Activated CD4-positive, alpha-beta T cell treated with anti-CD3 and anti-CD28 coated beads for 48 hours (primary cell): Measurements from ENCODE around the gene CMSS1.

Source experiments
- DNase-seq: peaks from one replicate; pipeline ENCODE4 v3.0.0-alpha.2; 2020

CMSS1 gene

DNA sequence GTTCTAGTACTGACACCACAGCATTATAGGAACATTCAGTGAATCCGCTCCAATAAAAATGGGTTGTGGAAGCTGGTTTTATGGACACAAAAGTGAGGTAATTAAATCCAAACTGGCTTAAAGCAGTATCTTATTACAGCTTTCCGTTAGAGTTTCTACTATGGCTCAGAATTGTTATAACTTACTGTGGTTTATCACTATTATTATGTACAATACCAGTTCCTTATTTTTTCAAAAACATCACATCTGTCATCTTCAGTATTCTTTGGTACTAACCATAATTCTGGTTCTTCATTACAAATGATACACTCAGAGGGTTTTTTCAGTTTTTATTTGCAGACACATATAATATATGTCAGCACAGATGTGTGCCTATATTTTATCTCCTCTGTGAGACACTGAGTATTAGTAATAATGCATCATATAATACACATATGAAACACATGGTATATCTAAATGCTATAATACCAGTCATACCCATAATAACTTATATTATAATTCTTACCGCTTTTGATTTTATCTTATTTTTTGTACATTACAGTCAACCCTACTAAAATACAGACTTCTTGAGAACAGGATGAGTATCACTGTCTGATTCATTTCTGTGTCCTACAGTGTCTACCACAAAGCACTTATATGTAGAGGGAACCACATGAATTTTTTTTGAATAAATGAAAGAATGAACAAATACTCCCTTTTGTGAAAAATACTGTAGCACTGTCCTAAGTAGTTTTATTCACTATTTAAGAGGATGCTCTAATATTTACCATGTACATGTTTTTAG, 39.0 kb downstream of the CMSS1 start:
- DNase-seq, result no peak

DNA sequence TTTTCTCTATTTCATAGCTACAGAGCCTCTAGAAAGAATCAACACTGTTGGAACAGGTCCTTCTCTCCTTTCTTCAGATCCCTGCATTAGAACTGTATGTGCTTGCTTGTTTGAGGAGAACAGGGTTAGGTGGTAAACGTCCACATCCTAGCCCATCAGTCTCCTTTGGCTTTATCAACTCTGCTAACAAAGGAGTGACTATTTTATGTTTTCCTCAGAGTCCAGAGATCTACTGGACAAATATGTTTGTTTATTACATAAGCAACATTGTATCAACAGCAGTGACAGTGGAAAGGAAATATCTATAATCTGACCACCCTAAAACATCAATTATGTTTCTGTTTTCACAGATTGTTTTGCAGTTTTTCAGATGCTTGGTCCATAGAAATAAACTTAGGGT, 39.6 kb downstream of the CMSS1 start:
- DNase-seq, result no peak

DNA sequence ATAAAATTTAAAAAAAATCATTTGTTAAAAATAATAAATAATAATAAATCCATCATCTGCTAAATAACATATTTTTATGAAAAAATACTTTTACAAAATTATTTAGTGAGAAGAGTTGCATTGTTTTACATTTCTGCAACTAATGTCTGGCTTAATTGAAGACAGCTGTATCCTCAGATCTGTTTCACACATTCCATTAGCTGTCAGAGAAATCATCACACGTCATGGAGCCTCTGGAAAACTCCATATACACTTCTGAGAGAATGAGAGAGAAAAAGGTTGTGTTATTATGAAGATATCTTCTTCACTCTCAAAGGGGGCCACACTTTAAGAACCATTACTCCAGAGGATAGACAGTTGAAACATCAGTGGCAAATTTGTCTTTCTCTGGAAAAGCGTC, 40.8 kb downstream of the CMSS1 start:
- no peak for DNase-seq

DNA sequence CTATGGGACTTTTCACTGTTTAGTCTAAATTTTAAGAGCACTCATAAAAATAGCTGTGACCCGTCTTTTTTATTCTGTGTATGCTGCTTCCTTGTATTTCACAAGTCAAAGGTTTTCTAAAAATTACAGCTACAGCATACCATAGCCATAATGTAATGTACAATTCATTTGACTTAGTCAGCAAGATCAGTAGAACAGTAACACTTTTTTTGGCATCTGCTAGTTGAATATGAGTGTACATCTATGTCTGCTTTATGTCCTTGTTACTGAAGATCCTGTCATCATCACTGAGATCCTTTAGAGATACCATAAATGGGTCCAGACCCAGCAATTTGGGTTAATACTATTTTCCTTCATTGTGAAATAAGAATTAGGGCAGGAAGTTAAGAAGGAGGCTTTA, 42.2 kb downstream of the CMSS1 start:
- no peak for DNase-seq

DNA sequence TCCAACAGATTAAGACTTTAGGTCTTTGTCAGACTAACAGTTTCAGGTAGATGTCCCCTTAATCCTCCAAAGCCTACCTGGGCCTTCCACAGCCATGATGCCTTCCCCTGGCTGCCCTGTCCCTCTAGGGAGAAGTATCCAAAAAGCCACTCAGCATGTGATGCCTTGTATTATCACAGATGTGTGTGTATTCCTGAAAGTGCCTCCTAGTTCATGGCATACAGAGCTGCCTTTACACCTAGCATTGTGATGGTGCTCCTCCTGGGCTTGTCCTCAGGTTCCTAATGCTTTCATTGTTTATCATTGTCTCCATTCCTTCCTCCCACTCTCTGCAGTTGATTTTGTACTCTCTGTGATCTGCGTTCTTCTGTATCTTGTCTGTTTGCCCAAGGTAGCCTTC, 43.6 kb downstream of the CMSS1 start:
- no peak for DNase-seq

DNA sequence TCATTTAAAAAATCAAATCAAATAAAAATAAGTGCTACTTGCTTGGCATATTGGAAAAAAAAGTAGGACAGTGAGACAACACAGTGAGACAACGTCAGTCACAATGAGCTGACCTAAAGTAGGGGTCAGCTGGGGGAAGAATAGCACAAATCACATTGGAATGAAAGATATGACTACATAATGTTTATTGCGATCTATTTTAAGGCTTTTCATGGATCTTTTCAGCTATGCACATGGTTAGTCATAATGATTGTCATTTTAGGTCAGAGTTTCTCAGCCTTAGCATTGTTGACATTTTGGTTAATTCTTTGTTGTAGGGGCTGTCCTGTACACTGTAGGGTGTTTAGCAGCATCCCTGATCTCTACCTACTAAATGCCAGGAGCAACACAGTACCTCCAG, 44.5 kb downstream of the CMSS1 start:
- DNase-seq, result no peak

DNA sequence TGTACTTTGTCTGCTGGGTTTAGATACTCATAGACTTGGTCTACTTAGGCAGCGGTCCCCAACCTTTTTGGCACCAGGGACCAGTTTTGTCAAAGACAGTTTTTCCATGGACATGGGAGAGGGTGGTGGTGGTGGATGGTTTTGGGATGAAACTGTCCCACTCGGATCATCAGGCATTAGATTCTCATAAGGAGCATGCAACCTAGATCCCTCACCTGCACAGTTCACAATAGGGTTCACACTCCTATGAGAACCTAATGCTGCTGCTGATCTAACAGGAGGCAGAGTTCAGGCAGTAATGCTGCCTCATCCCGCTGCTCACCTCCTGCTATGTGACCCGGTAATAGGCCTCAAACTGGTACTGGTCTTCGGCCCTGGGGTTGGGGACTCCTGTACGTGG, 45.3 kb downstream of the CMSS1 start:
- no peak for DNase-seq

DNA sequence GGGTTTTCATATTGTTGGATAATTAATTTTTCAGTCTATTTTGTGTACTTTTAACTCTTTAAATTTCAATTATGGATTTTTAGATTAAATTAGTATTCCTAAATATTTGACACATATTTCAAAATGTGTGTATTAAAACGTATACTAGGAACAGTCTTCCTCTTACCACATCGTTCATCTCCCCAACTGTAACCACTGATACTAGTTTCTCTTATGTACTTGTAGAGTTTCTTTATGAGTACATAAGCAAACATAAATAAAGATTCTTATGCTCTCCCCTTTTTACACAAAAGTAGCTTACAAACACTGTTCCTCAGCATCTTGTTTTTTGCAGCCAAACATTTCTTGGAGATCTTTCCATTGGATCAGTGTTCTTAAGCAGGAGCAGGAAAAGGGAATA, 45.9 kb downstream of the CMSS1 start:
- DNase-seq, result no peak

DNA sequence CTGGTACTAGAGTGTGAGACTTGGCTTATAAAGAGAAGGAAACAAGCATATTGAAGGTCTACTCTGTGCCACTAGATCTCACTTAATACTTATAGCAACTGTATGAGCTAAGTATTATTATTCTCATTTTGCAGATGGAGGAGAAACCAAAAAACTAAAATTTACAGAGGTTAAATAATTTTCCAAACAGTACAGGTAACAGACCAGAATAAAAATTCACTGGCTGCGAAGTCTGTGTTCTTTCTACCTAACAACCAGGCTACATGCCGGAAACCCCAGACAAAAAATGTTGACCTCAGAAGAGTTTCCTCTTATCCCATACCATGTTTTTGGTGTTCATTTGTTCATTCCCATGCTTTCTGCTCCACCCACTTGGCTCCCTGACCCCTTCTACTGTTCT, 46.6 kb downstream of the CMSS1 start:
- DNase-seq, result no peak

DNA sequence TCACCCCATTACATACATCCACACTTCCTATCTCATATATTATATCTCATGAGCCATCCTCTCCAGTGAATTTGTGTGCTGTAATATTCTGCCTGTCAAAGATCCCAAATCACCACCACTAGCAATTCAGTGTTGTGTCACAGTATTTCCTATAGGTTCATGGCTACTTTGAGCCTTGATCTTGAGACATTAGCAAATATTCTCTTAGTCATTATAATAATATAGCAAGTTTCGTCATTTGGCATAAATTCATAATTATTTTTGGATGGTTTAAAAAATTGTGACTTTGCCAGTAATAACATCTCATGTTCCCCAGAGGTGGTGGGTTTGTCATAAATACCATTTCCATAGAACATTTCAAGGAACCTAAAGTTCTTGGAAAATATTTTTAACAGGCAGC, 47.7 kb downstream of the CMSS1 start:
- no peak for DNase-seq

DNA sequence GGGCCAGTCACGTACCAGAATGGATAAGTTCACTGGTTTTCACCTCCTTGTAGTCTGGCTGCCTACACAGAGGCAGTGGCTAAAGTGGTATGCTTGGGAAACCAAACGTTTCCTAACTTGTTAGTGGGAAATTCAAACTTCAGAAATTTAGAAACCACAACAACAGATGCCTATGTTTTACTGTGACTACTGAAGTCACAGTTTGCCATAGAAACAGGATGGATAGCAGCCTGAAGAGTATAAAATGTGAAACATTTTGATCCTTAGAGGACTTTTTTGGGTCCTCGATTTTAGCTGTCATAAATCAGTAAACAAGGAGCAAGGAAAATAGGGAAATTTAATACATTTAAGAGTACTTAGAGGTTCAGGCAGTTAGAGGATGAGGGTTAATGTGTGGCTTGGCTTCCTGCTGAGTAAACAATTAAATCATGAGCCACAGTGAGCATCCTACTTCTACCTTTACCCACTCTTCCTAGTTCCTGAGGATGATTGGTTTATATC, 48.6 kb downstream of the CMSS1 start:
- DNase-seq, result no peak

DNA sequence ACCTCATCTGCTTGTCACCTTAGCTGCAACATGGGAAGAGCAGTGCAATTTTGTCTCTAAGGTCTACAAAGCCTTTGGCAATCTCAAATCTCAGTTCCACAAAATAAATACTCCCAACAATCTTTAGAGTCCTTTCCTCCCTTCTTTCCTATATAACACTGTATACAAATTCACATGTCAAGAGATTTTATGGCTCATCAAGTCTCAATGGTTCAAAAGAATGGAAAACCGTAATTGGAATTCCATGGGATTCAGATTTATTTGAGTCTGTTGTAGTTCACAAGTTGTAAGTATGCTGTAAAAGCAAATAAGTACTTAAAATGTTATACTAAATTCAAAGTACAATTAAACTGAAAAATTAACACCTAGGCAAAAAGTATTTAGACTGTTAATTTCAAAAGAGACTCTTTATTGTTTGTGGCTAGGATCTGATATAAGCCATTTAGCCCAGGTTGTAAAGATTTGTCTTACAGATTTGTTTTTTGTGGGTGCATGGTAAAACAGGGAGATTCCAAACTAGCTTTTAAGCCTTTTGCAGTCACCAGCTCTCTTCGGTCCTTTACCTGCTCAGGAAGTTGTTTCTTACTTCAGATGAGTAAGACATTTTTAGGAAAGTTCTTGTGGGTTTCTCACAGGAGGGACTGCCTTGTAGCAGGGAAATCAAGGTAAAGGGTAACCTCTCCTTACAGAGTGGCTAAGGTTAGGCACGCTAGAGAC, 50.1 kb downstream of the CMSS1 start:
- no peak for DNase-seq

DNA sequence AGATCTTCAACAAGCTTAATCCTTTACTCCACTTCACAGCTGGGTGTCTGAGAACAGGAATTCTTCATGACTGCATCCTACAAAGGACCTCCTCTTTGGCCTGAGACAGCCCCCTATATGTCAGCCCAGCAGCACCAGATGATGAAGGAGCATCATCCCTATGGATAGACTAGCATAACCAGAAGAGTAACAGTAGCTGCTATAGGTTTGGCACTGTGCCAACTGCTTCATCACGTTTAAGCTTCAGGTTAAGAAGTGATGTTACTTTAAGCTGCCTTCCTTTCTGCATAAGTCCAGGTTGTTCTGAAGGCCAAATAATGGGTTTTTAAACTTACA, 50.6 kb downstream of the CMSS1 start:
- DNase-seq, result peak; percentile 17

DNA sequence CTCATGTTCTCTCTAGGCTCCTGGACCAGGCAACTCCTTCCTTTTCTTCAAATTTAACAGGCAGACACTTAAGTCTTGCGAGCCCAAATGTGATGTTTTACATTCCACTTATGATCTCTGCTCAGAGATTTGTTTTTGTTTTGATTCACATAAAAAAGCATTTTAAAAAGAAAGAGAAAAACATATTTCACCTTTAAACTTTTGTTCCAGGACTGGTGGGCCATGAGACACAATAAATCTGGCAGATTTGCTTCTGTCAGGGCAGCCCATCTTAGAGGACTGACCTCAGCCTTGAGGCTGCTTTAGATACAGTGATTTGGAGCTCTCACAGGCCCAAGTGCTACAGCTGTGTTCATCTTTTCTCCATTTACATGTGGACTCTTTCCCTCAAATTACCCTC, 52.0 kb downstream of the CMSS1 start:
- DNase-seq, result no peak

DNA sequence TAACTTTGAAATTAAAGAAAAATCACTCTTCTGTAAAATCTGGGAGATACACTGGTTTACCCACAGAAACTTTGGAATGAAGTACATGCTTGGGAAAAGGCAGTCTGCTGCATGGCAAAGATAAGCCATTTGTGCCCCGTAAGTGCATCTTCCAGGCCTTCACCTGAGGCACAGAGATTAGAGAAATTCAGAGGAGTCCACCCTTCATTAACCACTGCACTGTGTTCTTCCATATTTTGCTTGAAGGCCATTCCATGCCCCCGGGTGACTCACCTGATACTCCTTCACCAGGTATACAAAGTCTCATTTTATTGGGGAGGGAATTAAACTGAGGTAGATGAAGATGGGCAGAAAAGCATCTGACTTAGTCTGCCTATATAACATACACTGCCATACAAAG, 53.0 kb downstream of the CMSS1 start:
- DNase-seq, result no peak

DNA sequence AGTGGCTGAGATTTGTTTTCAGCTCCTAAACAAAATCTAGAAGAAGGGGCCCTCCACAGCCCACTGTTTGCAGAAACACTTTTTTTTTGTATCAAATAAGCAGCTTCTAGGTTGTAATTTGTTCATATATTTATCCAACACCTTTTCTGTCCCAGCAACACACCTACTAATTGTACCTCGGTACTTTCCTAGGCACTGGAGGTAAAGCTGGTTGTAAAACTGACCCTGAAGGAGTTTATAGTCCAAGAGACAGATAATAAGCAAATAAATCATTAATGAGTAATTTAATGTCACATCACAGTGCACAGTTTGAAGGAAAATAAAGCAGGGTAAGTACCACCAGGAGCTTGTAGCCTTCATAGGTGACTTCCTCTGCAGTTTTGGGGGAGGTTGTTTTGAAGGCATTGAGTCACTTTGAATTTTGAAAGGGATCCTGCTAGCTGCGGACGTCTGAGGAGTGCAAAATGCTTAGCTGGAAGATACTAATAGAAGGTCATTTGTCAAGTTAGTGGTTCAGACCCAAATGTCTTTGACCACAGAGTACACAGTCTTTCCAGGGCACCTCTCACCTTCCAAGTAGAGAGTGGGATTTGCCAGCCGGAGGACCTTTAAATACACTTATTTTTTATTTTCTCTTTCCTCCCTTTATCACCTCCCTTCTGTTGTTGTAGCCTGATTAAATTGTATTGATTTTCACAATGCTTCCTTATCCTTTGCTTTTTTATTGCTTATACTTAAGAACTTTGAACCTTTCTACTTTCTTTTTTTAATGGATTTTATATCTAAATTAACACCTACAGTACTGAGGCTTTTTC, 53.8 kb downstream of the CMSS1 start:
- DNase-seq, result no peak

DNA sequence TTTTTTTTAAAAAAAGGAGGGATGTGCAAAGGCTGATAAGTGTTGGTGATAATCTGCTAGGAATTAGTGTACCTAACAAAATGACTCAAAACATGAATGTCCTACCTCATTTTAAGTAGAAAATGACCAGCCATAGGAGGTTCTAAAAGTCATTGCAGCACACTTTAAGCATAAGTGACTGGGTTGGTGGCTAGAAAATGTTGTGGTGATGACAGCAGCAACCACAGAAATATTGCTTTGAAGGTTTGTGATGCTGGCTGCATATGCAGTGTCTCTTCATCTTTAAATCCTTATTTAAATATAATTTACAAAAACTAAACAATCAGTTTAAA, 55.2 kb downstream of the CMSS1 start:
- peak; percentile 16 for DNase-seq

DNA sequence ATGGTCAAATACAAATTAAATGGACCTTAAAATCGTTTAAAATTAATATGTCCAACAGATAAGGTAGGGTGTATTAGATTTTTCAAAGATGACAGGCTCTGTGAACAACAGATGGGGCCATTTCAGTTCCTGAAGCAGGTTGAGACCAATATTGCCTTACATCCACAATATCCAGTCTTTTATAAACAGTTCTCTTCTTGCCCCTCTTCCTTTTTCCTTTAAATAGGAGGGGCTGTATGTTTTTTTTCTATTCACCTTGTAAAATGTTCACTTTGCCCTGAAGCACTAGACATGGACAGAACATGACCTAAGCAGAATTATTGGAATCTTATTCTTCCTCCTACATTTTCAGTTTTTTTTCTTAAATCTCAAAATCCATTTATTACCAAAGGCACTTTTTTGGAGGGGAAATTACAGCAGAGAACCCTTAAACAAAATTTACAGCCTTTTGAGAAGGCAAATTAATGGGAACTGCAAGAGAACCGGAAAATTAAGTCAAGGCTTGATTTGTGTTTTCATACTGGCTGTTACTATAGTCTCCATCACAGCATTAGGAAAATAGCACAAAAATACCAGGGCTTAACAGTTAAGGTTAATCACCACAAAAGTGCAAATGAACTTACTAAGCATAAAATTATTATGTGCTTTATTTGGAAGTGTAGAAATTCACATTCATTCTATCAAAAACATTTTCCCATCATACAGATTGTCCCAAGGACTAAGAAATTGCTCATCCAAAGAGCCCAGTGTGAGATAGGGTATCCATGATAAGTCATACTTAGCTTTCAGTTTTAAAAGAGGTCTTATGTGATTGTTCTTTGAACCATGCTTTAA, 55.8 kb downstream of the CMSS1 start:
- no peak for DNase-seq

DNA sequence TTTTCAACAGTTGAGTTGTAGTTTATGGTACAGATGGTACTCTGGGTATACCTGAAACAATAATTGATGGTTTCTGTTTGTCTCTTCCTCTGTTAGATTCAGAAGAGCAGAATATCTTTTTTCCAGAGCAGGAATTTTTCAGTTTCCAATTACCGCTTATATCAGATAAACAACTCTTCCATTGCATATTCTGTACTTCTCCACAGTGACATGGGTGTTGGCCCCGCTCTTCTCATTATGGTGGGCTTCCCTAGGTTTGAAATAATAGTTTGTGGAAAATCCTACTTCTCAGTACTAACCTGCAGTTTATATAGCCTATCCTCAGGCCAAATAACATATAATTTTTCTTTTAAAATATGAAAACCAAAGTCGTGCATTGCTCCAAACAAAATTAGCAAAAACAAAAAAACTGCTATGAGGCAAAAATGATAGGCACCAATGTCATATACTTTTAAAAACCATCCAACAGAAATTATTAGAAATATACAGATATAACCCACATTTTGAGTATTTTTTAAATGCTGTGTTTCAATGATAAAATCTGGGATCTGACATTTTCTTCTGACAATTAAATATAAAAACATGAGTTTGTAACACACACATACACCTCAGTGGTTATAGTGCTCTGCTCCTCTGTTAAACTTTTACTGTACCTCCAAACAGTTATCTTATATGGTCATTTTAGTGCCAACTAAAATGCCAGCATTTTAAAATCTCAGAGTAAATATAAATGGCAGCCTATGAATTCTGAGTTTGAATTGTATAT, 56.8 kb downstream of the CMSS1 start:
- DNase-seq, result no peak

DNA sequence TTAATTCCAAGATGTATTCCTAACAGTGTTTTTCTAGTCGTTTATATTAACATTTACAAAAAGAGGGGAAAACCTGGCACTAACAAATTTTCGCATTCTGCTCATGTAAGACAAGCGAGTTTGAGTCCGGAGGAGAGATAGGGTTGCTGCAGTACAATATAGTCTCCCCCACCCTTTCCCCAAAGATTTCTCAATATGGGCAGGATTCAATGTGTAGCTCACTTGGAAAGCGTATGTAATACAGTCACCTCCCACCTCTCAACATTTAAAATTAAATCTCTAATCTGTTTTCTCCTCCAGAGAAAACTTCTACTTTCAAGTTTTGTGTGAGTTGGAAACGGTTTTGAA, 57.9 kb downstream of the CMSS1 start:
- DNase-seq, result no peak

DNA sequence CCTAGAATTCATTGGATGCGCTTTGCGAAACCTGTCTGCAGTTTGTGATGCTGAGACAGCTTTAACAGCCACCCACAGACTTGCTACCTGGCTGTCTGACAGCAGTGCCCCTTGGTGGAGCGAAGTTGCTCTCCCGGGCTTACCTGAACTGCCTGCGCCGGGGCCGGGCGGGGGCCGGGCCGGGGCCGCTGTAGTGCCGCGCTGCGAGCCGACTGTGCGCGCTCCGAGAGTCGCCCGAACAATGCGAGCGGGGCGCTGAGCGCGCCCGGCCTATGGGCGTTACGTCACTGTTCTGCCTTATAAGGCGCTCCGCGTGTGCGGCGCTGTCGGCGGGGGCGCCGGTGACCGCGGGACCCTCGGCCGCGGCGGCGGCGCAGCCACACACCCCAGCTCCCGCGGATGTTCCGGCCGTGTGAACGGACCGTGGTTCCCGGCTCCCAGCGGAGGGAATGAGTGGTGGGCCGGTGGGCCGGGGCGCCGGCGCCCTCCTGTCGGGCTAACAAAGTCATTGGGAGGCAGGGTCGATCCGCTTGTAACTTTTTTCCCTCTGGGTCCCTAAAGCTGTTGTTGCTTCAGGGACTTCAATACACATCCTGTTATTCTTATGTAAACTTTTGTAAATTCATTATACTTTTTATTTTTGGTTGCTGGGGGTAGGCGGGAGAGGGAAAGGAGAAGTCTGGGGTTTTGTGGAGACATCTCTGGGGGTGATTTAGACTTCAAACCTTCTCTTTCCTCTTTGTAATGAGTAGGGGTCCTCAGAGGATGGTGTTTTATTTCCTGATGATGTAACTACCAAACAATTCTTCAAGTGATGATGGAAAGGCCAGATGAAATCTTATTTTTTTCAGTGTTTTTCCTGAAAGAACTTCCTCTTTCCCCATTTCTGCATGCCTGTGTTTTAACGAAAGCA, 58.5 kb downstream of the CMSS1 start:
- peak; percentile 73 for DNase-seq
